RPMI8226 (cell line): ENCODE data around the gene CD69.
"Not testable (repeated sequence)": the region's sequence is repeated elsewhere in the genome, so short reads cannot be mapped to it uniquely, and the experiment has no call there.

Experiments used
- DNase-seq: peaks from one replicate; pipeline ENCODE4 v3.0.0-alpha.2; 2015

Gene CD69

DNA sequence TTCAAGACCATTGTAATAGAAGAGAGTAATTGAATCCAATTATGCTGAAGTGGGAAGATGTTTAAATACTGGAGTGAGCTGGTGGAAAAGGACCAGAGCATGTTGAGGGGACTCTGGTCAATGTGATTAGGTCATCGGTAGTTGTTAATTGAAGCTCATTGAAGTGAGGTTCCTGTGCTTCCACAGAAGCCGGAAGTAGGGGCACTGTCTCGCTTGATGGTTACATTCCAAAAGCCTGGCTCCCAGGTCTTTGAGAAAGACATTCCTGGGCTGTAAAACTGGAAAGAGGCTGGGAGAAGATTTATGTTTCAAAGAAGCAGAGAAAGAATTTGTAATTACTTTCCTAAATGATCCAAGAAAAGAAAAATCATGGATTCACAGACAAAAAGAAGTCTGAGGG is 15.5 kb downstream of the CD69 start:
- no peak for DNase-seq

DNA sequence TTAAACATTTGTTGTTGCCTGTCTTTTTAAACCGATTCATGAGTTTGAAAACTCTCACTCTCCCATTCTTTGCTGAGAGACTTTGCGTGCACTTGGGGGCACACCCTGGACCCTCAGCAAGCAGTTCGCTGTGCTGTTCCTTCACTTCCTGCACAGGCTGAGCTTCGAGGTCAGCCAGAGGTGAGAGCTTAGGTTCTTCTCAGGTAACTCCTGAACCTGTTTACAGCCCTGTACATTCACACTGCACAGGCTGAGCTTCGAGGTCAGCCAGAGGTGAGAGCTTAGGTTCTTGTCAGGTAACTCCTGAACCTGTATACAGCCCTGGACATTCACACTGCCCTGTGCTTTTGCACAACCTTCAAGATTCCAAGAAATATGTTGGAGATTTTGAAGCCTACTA is 18.0 kb downstream of the CD69 start:
- DNase-seq = peak; percentile 83

DNA sequence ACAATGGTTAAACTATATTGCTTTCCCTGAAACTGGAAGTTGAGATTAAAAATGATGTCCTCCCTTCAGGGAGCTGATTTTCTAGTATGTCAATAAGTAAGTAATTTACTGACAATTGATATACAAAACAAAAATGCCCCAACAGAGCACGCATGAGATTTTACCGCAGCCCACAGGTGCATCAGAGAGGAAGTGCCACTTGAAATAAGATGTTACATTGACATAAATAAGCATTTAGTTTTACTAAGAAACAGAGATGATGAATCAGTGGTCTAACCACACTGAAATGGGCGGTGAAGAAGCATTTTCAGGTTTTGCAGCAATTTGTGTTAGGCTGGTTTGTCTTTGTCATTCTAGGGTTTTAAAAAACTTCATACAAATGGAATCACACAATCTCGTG is 19.0 kb downstream of the CD69 start:
- peak; percentile 80 for DNase-seq

DNA sequence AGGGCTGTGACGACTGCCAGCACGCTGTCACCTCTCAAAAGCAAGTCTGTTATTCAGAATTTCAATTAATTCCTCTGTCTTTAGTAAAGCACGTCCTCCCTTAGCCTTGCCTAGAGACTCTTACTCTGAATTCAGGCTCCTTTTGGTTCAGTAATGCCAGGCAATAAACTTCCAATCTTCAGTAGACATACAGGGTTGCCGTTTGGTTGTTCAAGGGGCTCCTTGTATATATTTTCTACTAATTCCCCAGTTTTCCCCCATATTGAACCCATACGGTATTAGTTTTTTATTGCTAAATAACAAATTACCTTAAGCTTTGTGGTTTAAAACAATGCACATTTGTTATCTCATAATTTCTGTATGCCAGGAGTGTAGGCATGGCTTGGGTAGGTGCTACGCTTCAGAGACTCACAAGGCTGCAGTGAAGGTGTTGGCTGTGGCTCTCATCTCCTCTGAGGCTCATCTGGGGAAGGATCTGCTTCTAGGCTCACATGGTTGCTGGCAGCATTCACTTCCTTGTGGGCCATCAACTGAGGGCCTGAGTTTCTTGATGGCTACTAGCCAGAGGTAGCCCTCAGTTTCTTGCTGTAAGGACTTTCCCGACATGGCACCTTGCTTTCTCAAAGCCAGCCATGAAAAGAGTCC is 20.5 kb downstream of the CD69 start:
- no peak for DNase-seq

DNA sequence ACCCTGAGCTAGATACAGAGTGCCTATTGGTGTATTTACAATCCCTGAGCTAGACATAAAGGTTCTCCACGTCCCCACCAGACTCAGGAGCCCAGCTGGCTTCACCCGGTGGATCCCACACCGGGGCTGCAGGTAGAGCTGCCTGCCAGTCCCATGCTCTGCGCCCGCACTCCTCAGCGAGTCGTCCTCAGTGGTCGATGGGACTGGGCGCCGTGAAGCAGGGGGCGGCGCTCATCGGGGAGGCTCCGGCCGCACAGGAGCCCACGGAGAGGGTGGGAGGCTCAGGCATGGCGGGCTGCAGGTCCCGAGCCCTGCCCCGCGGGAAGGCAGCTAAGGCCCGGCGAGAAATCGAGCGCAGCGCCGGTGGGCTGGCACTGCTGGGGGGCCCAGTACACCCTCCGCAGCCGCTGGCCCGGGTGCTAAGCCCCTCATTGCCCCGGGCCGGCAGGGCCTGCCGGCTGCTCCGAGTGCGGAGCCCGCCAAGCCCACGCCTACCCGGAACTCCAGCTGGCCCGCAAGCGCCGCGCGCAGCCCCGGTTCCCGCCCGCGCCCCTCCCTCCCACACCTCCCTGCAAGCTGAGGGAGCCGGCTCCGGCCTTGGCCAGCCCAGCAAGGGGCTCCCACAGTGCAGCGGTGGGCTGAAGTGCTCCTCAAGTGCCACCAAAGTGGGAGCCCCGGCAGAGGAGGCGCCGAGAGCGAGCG is 21.1 kb downstream of the CD69 start:
- not testable (repeated sequence) for DNase-seq

DNA sequence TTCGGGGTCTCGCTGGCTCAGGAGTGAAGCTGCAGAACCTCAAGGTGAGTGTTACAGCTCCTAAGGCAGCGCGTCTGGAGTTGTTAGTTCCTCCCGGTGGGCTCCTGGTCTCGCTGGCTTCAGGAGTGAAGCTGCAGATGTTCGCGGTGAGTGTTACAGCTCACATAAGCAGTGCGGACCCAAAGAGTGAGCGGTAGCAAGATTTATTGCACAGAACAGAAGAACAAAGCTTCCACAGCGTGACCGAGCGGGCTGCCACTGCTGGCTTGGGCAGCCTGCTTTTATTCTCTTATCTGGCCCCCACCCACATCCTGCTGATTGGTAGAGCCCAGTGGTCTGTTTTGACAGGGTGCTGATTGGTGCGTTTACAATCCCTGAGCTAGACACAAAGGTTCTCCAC is 21.8 kb downstream of the CD69 start:
- DNase-seq = not testable (repeated sequence)

DNA sequence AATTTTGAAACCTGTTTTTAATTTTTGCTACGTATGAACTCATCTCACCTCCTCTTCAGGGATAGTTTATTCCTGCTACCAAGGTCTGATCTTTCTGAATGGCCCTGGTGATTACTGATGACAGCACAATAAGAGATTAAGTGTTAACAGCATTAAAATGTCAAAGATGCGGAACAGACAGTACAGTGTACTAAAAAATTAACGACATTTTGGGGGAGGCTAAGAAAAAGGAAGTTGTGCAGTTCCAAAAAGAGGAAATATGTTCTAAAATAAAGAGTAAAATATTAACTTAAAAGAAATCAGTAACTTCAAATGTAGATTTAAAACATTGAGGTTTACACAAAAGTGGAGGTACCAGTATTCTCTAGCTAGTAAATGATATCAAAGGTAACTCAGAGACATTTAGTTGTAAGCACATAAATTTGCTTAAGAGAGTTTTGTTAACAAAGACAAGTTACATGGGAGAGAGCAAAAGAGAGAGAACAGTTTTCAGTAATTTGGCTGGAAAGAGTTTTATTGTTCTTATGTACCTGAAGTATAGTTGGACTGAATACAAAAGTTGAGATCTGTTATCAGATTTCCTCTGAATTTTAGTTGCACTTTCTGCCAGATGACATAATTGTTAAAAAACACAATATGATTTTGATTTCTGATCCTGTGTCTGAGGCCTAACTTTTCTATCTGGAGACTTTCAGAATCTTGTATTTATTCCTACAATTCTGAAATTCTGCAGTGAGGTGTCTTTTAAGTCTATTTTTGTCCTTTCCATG is 23.6 kb downstream of the CD69 start:
- DNase-seq = no peak

DNA sequence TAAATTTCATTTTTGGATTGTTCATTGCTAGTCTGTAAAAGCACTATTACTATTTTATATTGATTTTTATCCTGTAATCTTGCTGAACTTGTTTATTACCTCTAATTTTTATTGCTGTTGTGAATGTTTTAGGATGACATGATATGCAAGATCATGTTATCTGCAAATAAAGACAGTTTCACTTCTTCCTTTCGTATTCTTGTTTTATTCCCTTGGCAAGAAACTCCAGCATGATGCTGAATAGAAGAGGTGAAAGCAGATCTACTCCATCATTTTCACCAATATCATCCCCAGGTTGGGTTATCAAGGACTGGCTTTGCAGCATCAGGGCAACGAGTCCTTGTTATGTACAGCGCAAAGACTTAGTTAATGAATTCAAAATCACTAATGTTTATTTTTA is 25.1 kb downstream of the CD69 start:
- peak; percentile 8 for DNase-seq

DNA sequence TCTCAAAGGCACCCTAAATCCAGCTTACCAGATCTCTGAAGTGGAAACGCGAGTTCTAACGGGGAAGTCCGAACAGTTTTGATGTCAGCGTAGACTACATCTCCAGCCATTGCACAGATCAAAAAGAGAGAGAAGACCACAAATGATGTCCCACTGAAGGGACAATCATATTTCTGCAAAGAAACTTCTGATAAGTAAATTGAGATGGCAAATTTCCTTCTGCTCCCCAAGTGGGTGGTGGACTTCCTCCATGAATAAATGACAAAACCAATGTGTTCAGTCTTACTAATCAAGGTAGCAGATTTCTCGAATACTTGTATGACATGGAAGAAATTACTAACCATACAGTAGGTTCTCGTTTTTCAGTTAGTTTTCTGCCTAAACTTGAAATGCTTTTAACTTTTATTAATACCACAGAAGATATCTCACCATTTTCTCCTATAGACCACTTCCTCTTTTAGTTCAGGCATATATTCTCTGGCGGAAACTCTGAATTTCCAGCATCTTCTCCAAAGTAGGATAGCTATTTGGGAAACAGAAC is 27.7 kb downstream of the CD69 start, which contains the start of gene CLECL1:
CLECL1 (minus strand) TSS at position 177 of the 541 bp plus-strand sequence.
- peak; percentile 18 for DNase-seq

DNA sequence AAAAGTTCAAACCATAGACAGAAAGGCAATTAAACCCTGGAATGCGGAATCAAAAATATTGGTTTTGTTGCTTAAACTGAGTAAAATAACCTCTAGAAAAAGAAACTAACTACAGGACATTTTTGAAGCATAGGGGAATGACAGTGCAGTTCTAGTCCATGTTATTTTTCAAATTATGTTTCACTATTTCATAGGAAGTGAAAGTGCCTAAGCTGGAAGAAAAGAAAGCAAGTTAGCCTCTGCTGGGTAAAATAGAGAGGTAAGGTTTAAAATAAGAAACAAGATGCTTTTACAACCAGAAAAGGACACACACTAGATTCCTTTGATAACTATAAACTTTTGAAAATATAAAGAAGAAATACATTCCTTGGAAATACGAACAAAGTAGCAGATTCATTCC is 28.9 kb downstream of the CD69 start:
- peak; percentile 54 for DNase-seq

DNA sequence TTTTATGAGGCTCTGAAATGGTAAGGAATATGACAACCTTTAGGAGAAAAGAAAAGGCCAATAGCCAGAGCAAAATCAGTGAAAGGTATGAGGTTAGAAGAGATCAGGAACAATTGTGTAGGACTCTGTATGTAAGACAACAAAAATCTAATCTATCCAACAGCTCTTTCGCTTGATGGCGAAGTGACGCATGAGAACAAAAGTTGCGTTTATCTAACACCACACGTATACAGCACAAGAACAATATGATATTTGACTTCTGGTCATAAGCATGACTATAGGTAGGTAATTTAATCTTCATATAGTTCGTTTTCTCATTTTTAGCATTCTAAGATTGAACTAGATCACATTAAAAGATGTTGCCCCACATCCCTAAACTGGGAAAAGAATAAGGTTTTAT is 29.3 kb downstream of the CD69 start:
- no peak for DNase-seq

DNA sequence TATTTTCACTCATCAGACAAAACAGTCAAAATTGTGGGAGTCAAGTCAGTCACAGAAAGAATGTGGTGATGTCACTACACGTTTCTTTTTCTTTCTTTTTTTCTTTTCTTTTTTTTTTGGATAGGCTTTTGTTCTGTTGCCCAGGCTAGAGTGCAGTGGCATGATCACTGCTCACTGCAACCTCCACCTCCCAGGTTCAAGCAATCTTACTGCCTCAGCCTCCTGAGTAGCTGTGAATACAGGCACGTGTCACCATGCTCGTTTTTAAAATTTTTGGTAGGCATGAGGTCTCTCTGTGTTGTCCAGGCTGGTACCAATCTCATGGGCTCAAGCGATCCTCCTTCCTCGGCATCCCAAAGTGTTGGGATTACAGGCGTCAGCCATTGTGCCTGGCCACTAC is 30.1 kb downstream of the CD69 start:
- DNase-seq = no peak

DNA sequence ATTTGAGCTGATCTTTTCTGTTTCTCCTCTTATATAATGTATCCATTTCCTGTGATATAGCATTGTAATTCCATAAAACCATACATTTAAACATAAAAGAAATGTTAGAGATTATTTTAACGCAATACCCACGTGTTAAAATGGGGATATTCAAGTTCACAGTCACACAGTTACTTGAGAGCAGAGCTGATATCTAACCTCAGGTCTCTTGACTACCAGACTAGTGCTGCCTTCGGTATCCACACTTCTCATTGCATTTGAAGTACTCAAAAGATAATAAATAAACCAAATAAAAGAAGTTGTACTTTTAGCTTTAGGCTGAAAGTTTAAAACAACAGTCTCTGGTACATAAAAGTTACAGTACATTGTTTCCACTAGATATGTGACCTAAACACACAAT is 30.7 kb downstream of the CD69 start:
- no peak for DNase-seq

DNA sequence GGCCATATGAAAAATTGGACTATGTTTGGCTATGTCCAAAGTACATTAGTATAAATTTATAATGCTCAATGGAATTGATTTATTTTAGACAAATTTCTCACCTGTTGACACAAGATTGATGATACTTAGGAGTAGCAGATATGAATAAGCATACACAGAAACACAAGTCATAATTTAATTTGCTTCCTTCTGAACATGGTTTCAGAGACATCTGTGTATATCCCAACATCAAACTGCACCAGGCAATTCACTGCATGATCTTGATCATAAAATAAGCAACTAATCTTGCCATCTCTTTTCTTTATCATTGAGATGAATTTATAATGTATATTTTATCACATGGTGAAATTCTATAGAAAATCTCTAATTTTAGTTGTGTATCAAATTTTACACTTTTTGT is 31.6 kb downstream of the CD69 start:
- no peak for DNase-seq

DNA sequence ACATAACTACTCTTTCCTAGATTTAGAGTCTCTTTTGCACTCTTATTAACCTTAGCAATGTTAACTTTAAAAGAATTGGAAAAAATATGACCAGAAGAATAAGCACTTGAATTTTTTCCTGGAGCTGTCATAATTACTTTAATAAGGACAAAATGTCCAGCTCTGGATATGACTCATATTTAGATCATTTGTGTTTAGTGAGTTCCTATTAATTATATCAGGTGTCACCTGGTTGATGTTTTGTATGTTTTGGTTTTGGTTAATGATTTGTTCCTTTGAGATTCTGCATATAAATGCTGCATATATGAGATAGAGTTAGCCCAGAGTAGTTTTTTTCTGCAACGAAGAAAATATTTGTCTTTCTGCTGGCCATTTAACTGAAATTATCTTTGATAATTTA is 32.9 kb downstream of the CD69 start:
- no peak for DNase-seq

DNA sequence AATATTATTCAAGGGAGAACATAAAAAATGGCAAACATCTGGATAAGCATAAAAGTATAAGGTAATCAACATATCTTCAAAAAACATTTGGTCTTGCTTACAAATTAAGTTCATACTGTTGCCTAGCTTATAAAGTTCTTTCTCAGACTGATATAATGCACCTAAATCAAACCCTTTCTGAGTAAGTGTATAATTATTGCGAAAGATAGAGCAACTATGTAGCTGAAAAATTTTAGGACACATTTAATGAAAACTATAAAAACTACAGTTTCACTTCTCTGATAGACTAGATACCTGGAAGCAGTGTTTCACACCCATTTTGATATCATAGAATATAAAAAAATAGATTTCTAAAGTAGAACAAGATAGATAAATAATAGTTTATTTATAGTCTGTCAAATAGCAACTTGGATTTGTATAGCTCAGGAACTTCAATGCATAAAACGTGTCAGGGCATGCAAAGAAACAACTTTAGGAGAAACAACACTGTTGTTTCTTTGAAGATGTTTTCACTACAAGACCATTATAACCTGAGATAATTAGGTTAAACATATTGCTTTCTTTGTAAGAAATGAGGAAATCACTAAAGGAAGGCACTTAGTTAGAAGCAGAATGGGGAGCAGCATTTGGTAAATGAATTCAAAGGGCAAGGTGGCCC is 35.4 kb downstream of the CD69 start:
- DNase-seq = no peak

DNA sequence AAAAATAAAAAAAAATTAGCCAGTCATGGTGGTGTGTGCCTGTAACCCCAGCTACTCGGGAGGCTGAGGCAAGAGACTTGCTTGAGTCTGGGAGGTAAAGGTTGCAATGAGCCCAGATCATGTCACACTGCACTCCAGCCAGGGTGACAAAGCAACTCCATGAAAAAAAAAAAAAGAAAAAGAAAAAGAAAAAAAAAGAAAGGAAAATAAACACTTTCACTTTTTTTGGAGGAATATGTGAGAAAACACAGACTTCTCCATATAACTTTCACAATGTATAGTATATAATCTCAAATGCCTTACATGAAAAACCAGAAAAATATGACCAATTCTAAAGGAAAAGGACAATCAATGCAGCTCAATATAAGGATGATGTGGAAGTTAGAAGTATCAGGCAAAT is 36.7 kb downstream of the CD69 start:
- DNase-seq = no peak

DNA sequence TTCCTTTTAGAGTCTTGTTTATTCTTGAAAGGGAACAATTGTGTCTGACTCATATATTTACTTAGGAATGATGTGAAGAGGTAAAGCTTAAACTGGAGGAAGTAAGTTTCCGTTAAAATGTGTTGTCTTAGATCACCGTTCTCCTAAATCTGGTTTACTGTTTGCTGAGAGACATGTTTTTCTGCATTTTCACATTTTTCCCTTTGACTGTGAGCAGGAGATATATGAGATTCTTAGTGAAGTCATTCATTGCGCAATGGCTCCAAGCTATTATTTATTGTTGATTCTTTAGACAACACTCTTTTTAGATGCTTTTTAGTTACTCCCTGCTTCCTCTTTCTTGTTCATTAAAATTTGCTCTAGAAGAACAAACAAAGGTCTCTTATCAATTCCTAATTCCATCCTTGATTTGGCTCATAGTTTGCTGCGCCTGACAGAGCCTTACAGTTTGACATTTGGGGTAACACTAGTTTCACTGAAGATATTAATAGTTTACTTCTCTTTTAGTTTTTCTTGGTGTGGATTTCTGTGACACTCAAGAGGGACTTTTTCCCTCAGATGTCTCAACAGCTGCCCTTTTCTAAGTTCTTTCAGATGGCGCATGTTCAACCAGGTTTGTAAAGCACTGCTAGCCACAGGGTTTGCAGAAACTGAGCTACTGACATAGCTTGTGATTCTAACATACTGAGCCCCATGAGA is 39.2 kb downstream of the CD69 start:
- no peak for DNase-seq

DNA sequence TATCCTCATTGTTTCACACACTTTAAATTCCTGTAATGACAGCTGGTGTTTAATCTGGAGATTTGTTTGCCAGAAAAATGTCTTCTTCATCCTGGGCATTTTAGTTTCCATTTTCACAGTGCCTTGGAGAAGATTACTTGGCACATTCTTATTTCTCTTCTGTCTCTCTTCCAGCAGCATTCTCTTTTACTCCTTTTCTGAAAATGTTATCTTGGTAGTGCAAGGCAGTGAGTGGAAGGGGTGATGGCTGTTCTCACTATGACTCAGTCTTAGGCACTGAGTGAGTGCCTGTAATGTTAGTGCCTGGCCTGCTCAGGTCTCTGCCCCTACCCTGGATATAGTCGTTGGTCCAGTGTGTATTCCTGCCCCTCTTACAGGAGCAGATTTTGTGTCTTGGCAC is 40.9 kb downstream of the CD69 start:
- no peak for DNase-seq

DNA sequence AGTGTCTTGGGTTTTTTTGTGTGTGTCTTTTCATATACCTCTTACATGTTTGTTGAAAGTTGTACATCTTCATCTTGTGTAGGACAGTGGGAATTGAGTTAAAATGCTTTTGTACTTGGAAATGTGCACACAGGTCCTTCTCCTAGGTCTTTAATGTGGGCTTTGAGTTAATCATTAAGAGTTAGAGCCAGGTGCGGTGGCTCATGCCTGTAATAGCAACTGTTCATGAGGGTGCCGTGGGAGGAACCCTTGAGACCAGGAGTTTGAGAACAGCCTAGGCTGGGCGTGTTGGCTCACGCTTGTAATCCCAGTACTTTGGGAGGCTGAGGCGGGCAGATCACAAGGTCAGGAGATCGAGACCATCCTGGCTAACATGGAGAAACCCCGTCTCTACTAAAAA is 41.7 kb downstream of the CD69 start:
- no peak for DNase-seq

DNA sequence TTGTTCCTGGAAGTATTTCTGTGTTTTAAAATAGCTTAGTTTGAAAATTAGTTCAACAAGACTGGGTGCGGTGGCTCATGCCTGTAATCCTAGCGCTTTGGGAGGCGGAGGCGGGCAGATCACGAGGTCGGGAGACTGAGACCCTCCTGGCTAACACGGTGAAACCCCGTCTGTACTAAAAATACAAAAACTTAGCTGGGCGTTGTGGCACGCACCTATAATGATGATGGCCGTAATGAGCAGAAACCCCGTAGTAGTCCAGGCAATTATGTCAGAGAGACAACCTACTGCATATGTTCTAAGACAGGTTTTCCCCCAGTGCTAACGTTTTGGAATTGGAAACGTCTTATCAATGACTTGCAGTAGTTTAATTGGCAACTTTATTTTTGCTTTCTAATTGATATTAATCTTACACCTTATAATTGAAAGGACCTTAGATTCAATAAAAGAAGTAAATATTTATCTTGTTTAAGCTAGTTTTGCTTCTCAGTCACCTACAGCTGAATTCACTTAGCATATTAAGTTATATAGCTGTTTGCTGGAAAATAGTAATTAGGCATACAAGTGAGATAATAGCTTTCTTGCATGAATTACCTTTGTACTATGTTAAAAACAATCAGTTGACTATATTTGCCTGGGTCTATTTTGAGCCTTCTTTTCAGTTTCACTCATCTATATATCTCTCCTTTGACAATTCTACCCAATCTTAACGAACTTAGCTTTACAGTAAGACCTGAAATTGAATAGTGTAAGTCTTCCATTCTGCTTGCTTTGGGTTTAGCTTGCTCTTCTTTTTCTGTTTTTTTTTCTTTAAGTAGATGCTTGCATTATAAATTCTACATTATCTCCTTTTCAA is 43.4 kb downstream of the CD69 start:
- no peak for DNase-seq
